ENCODE results near the gene RNF214.

DNA sequence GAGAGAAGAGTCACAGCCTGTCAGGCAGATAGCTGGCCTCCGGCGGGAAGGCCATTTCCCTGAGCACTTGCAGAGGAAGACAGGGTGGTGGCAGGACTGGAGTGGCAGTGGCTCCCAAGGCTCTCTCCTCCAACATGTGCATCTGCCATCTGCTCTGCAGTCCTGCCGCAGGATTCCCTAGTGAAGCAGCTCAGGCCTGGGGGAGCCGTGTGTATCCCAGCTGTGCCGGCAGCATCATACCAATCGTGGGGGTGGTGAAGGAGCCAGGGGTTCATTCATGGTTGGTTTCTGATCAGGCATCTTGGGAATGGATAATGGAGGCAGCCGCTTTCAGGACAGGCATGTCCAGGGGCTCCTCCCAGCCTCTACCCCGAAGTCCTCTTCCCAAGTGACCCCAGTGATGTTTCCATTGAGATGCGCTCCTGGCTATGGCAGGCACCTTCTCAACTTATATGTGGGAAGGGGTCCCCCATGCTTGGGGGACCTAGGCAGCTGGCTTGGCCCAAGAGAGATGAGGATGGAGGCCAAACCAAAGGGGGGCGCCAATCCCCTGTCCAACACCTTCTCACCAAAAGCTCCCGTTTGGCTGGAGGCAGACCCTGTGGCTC, 27.2 kb upstream of the RNF214 start:
- TF ChIP-seq POLR2AphosphoS5 (IDR thresholded peaks at IDR 0.05; ENCODE audit: low read depth, low read length) (no peak), POU2F2 (IDR thresholded peaks at IDR 0.05; ENCODE audit: low read depth, low read length) (no peak), POLR2A (IDR thresholded peaks at IDR 0.05; ENCODE audit: low read depth, low read length) (no peak), TAF1 (IDR thresholded peaks at IDR 0.05; ENCODE audit: low read depth, low read length) (no peak)
